Fibroblast of lung (primary cell): Measurements from ENCODE around the gene SMAD3.

ENCODE experiments used
- CTCF ChIP-seq, 2 donors: IDR thresholded peaks in 1 of 2; conservative IDR thresholded peaks in 1 of 2; 1 replicate in 1 of 2; 2 replicates in 1 of 2; pipeline ENCODE4 v1.5.1; 2011 to 2012; ENCODE audit warnings: low read length in 2 of 2, control low read depth in 1 of 2, inconsistent platforms in 1 of 2, low read depth in 1 of 2, mild to moderate bottlenecking in 1 of 2
- EZH2 ChIP-seq: IDR thresholded peaks from 2 replicates; pipeline ENCODE4 v1.5.1; 2012; ENCODE audit warnings: low read length, control low read depth, mild to moderate bottlenecking; ENCODE audit errors: missing control alignments

GRCh38 chr15:67086637-67086914 lies 21.2 kb downstream of the SMAD3 start:
- TF ChIP-seq CTCF (conservative IDR thresholded peaks at IDR 0.05 in 1 of 2, IDR thresholded peaks at IDR 0.05 in 1 of 2; ENCODE audit: low read depth in 1 of 2, low read length in 2 of 2) (no peak), EZH2 (no peak)
